Heart right ventricle (tissue), 16 donors: ENCODE measurements around the gene ROBO1. TPM values are rescaled to one million over a fixed set of nuclear protein-coding genes. Genes with fewer than 3 reads are reported as not detected.

ENCODE experiments used
- ATAC-seq, 8 donors: fragments of 200-7000 bp; cut with Tn5 transposase; one replicate each; pipeline ENCODE4 v1.9.1; 2020; ENCODE audit warnings: mild to moderate bottlenecking in 8 of 8, moderate library complexity in 8 of 8, moderate number of reproducible peaks in 1 of 8
- DNase-seq, 2 donors: peaks; one replicate each; pipeline ENCODE4 v3.0.0-alpha.2; 2020
- H3K27ac ChIP-seq, 10 donors: fragments of 200-600 bp; sonication (generic) in 2 of 10; one replicate each; pipeline versions ENCODE4 v1.5.0 to v1.8.0; 2020 to 2022; ENCODE audit warnings: mild to moderate bottlenecking in 3 of 10
- H3K27me3 ChIP-seq, 7 donors: fragments of 200-600 bp; one replicate each; pipeline ENCODE4 v1.8.0; 2021 to 2022; ENCODE audit warnings: mild to moderate bottlenecking in 2 of 7
- H3K36me3 ChIP-seq, 9 donors: fragments of 200-600 bp; sonication (generic) in 1 of 9; one replicate each; pipeline versions ENCODE4 v1.5.0 to v1.8.0; 2020 to 2022; ENCODE audit warnings: mild to moderate bottlenecking in 2 of 9
- H3K4me1 ChIP-seq, 9 donors: fragments of 200-600 bp; sonication (generic) in 1 of 9; one replicate each; pipeline versions ENCODE4 v1.5.0 to v1.8.0; 2020 to 2022; ENCODE audit warnings: mild to moderate bottlenecking in 4 of 9
- H3K4me3 ChIP-seq, 10 donors: fragments of 200-600 bp; sonication (generic) in 2 of 10; one replicate each; pipeline versions ENCODE4 v1.5.0 to v1.8.0; 2020 to 2022; ENCODE audit warnings: mild to moderate bottlenecking in 7 of 10, moderate library complexity in 2 of 10
- H3K9me3 ChIP-seq, 11 donors: fragments of 200-600 bp in 10 of 11; sonication (generic) in 2 of 11; one replicate each; pipeline versions ENCODE4 v1.5.0 to v1.8.0; 2013 to 2022; ENCODE audit warnings: mild to moderate bottlenecking in 2 of 11, control low read depth in 1 of 11, moderate library complexity in 1 of 11
- CTCF ChIP-seq, 9 donors: fragments of 200-600 bp; sonication (generic) in 2 of 9; IDR thresholded peaks; one replicate each; pipeline versions ENCODE4 v1.5.0 to v1.8.0; 2021 to 2022; ENCODE audit warnings: antibody characterized with exemption in 9 of 9, mild to moderate bottlenecking in 5 of 9, moderate library complexity in 1 of 9
- WGBS, 2 donors: extraction: QIAGEN DNeasy Blood & Tissue Kit; methylation state at CpG; one replicate each; pipeline ENCODE4 v1.1.7; 2013; ENCODE audit warnings: inconsistent platforms in 1 of 2; 5-methylcytosine and 5-hydroxymethylcytosine counted together
- intact Hi-C, 10 donors: fragments of 100-400 bp; cut with DNase I; formaldehyde crosslinking; loops; one replicate each; pipeline versions ENCODE4 v1.11.1 to v1.14.2; 2022
- polyA plus RNA-seq, 2 donors: library from polyadenylated mRNA; stranded (reverse); fragments of 200-250 nt; gene quantifications; one replicate each; pipeline ENCODE4 v1.2.3, GENCODE V29; 2013
- total RNA-seq, 10 donors: library from RNA; stranded (reverse); fragmentation: NEBNext Ultra II Directional in 3 of 10; extraction: Animal tissue kit (Norgen Biotek cat#: 25700) in 3 of 10; gene quantifications; one replicate each; pipeline versions ENCODE4 v1.2.1 to v1.2.4, GENCODE V29; 2021 to 2023
- donor health status: Arrhythmogenic right ventricular cardiomyopathy.
- donor health status: ischemic (EF 13 %, LVEDD 7.1; RV severe dilation, severe dysfunction).
- donor health status: healthy with polysubstance abuse.
- donor health status: DM: no; HTN: yes; CAD: no.
- donor health status: DM: no; HTN: no; CAD: no.
- donor health status: ischemic (EF 25% LVEDD 6.9; RV normal size, moderate dysfunction).
- donor health status: ischemic (EF 25% LVEDD 5.7; RV mildly dilated, moderate dysfunction).
- donor health status: healthy.
- donor health status: DM: yes; HTN: yes; CAD: no.
- donor health status: Ischemic cardiomyopathy.
- donor health status: ischemic (EF 35%, LVEDD 5.7; RV mildly dilated, moderate dysfunction).
- donor health status: nonischemic (EF 11% LVEDD 7.7; RV severe dilation, severe dysfunction).
- donor health status: DM: yes; HTN: yes; CAD: no.
- donor health status: PGD.
- donor health status: ischemic (EF 29% LVEDD 5.4; RV normal size, mild dysfunction).
- donor health status: nonischemic (EF 23%, LVEDD 6.1; RV moderate dilation, normal function).

Gene ROBO1
- total and polyA plus RNA-seq, 12 donors, result 2.8 to 13.9 (median 5.6) TPM

- no peak overlapping the region for H3K27ac ChIP-seq
- H3K4me1 ChIP-seq, result no peaks in the 10 kb centered on the region
- no peak overlapping the region for H3K4me3 ChIP-seq
- H3K36me3 ChIP-seq, result no peaks in the 10 kb centered on the region
- 63 to 76% methylated on average over 2 of the region's 2 CpGs for WGBS, 2 donors
- H3K27me3 ChIP-seq, result no peaks in the 10 kb centered on the region
- DNase-seq (no peak), ATAC-seq (no peak)
- intact Hi-C loops, result loop anchor here in 1 of 10 donors (10.0 kb wide), 1 partner anchor 687 kb away; no protein-coding TSS in a partner anchor
- no peak for TF ChIP-seq CTCF (IDR thresholded peaks at IDR 0.05)
- no peaks in the 10 kb centered on the region for H3K9me3 ChIP-seq
Observed at GRCh38 chr3:79351699-79352098, 416.1 kb downstream of the ROBO1 start.

- Histone ChIP-seq H3K4me1 (no peaks in the 10 kb centered on the region), H3K27me3 (no peaks in the 10 kb centered on the region), H3K36me3 (no peaks in the 10 kb centered on the region), H3K27ac (no peak overlapping the region), H3K9me3 (no peaks in the 10 kb centered on the region), H3K4me3 (no peak overlapping the region)
- intact Hi-C loops, result no loop called here
- 37 to 40% methylated on average over 4 of the region's 4 CpGs for WGBS, 2 donors
- DNase-seq (no peak), ATAC-seq (no peak)
- TF ChIP-seq CTCF (IDR thresholded peaks at IDR 0.05), result no peak
Observed at GRCh38 chr3:79344876-79345871, 422.6 kb downstream of the ROBO1 start.

- no peak for TF ChIP-seq CTCF (IDR thresholded peaks at IDR 0.05)
- intact Hi-C loops, result no loop called here
- no peaks in the 10 kb centered on the region for H3K36me3 ChIP-seq
- no peaks in the 10 kb centered on the region for H3K9me3 ChIP-seq
- no peaks in the 10 kb centered on the region for H3K27me3 ChIP-seq
- DNase-seq (no peak), ATAC-seq (peak in 2 of 8 donors; percentile 38 to 48)
- H3K4me3 ChIP-seq, result no peak overlapping the region
- H3K4me1 ChIP-seq, result no peaks in the 10 kb centered on the region
- H3K27ac ChIP-seq, result no peak overlapping the region
Observed at GRCh38 chr3:79341961-79342360, 425.8 kb downstream of the ROBO1 start.

GRCh38 chr3:79339846-79340245, 428.0 kb downstream of the ROBO1 start:
- no peak for TF ChIP-seq CTCF (IDR thresholded peaks at IDR 0.05)
- H3K4me1 ChIP-seq, result no peaks in the 10 kb centered on the region
- H3K27ac ChIP-seq, result no peak overlapping the region
- no peaks in the 10 kb centered on the region for H3K27me3 ChIP-seq
- DNase-seq (peak in 1 of 2 donors; percentile 12), ATAC-seq (peak in 2 of 8 donors; percentile 69 to 77)
- H3K36me3 ChIP-seq, result no peaks in the 10 kb centered on the region
- H3K9me3 ChIP-seq, result peaks cover 0 to 7% (median 0%) of the 10 kb centered on the region in 11 donors
- no peak overlapping the region for H3K4me3 ChIP-seq
- intact Hi-C loops, result no loop called here
- WGBS, 2 donors, result 43 to 59% methylated on average over 3 of the region's 3 CpGs
